ENCODE measurements around the gene ZNF286A. TPM values are rescaled to one million over a fixed set of nuclear protein-coding genes. Genes with fewer than 3 reads are reported as not detected.
"Not testable (repeated sequence)": the region's sequence is repeated elsewhere in the genome, so short reads cannot be mapped to it uniquely, and the experiment has no call there.

The ZNF286A gene
- total RNA-seq, 2 experiments from 2014 or later: 18.1 to 20.0 TPM

GRCh38 chr17:15716601-15717563, 17.3 kb downstream of the ZNF286A start:
- H3K4me3 Mint-ChIP-seq, H3K4me1 Mint-ChIP-seq, CTCF ChIA-PET, POLR2A ChIA-PET, H3K27me3 Mint-ChIP-seq, H3K27ac Mint-ChIP-seq, DNase-seq: not testable (repeated sequence)
- peaks cover 34% of the 10 kb centered on the region for H3K9me3 Mint-ChIP-seq
- peaks cover 31% of the 10 kb centered on the region for H3K36me3 Mint-ChIP-seq (ENCODE audit: low read depth)

- H3K36me3 Mint-ChIP-seq (ENCODE audit: low read depth); DNase-seq; H3K27ac Mint-ChIP-seq; H3K4me1 Mint-ChIP-seq; CTCF ChIA-PET; H3K27me3 Mint-ChIP-seq; POLR2A ChIA-PET; H3K9me3 Mint-ChIP-seq; H3K4me3 Mint-ChIP-seq: not testable (repeated sequence)
Measured at GRCh38 chr17:15730535-15730934, 31.0 kb downstream of the ZNF286A start.

GRCh38 chr17:15731900-15732299, 32.3 kb downstream of the ZNF286A start, which contains the start of gene TBC1D26:
TBC1D26 (plus strand) TSS chr17:15732283; CDS start chr17:15735349, 3,066 bp downstream.
- H3K9me3 Mint-ChIP-seq; H3K4me3 Mint-ChIP-seq; DNase-seq; CTCF ChIA-PET; H3K27ac Mint-ChIP-seq; POLR2A ChIA-PET; H3K27me3 Mint-ChIP-seq; H3K4me1 Mint-ChIP-seq; H3K36me3 Mint-ChIP-seq (ENCODE audit: low read depth): not testable (repeated sequence)

- H3K27me3 Mint-ChIP-seq, DNase-seq, H3K27ac Mint-ChIP-seq: not testable (repeated sequence)
Measured at GRCh38 chr17:15733174-15733789, 33.7 kb downstream of the ZNF286A start.

GRCh38 chr17:15736578-15736977, 37.0 kb downstream of the ZNF286A start:
- POLR2A ChIA-PET; H3K36me3 Mint-ChIP-seq (ENCODE audit: low read depth); H3K27me3 Mint-ChIP-seq; H3K4me1 Mint-ChIP-seq; H3K4me3 Mint-ChIP-seq; CTCF ChIA-PET; DNase-seq; H3K27ac Mint-ChIP-seq; H3K9me3 Mint-ChIP-seq: not testable (repeated sequence)

More at GRCh38 chr17:15733174-15733789, 33.7 kb downstream of the ZNF286A start:
- H3K9me3 Mint-ChIP-seq; POLR2A ChIA-PET; CTCF ChIA-PET; H3K36me3 Mint-ChIP-seq (ENCODE audit: low read depth); H3K4me3 Mint-ChIP-seq; H3K4me1 Mint-ChIP-seq: not testable (repeated sequence)

GRCh38 chr17:15738066-15738465, 38.5 kb downstream of the ZNF286A start:
- H3K4me1 Mint-ChIP-seq: no peaks in the 10 kb centered on the region
- H3K9me3 Mint-ChIP-seq: no peaks in the 10 kb centered on the region
- H3K27ac Mint-ChIP-seq: no peak overlapping the region
- ChIA-PET POLR2A (no interaction called here), CTCF (no interaction called here)
- DNase-seq: no peak
- H3K36me3 Mint-ChIP-seq (ENCODE audit: low read depth): no peaks in the 10 kb centered on the region
- peaks cover 2% of the 10 kb centered on the region for H3K27me3 Mint-ChIP-seq
- H3K4me3 Mint-ChIP-seq: no peak overlapping the region

- H3K9me3 Mint-ChIP-seq; H3K27ac Mint-ChIP-seq; H3K36me3 Mint-ChIP-seq (ENCODE audit: low read depth); DNase-seq; CTCF ChIA-PET; POLR2A ChIA-PET; H3K4me3 Mint-ChIP-seq; H3K4me1 Mint-ChIP-seq; H3K27me3 Mint-ChIP-seq: not testable (repeated sequence)
Measured at GRCh38 chr17:15739259-15739658, 39.7 kb downstream of the ZNF286A start.

- DNase-seq; CTCF ChIA-PET; H3K36me3 Mint-ChIP-seq (ENCODE audit: low read depth); H3K4me3 Mint-ChIP-seq; H3K27me3 Mint-ChIP-seq; POLR2A ChIA-PET; H3K4me1 Mint-ChIP-seq; H3K27ac Mint-ChIP-seq; H3K9me3 Mint-ChIP-seq: not testable (repeated sequence)
Measured at GRCh38 chr17:15740041-15740440, 40.5 kb downstream of the ZNF286A start.

- ChIA-PET CTCF (no interaction called here), POLR2A (no interaction called here)
- Mint-ChIP-seq H3K27me3 (peaks cover 5% of the 10 kb centered on the region), H3K27ac (no peak overlapping the region), H3K9me3 (no peaks in the 10 kb centered on the region), H3K4me3 (no peak overlapping the region), H3K4me1 (no peaks in the 10 kb centered on the region), H3K36me3 (ENCODE audit: low read depth) (no peaks in the 10 kb centered on the region)
- no peak for DNase-seq
Measured at GRCh38 chr17:15740570-15741120, 41.1 kb downstream of the ZNF286A start.

- no peak overlapping the region for H3K27ac Mint-ChIP-seq
- no peaks in the 10 kb centered on the region for H3K36me3 Mint-ChIP-seq (ENCODE audit: low read depth)
- H3K9me3 Mint-ChIP-seq: no peaks in the 10 kb centered on the region
- H3K27me3 Mint-ChIP-seq: peaks cover 8% of the 10 kb centered on the region
- ChIA-PET POLR2A (no interaction called here), CTCF (no interaction called here)
- no peaks in the 10 kb centered on the region for H3K4me1 Mint-ChIP-seq
- no peak overlapping the region for H3K4me3 Mint-ChIP-seq
- no peak for DNase-seq
Measured at GRCh38 chr17:15741624-15742023, 42.1 kb downstream of the ZNF286A start.

GRCh38 chr17:15742051-15742795, 42.7 kb downstream of the ZNF286A start:
- no peaks in the 10 kb centered on the region for H3K4me1 Mint-ChIP-seq
- H3K36me3 Mint-ChIP-seq (ENCODE audit: low read depth): no peaks in the 10 kb centered on the region
- no peak overlapping the region for H3K27ac Mint-ChIP-seq
- peaks cover 11% of the 10 kb centered on the region for H3K27me3 Mint-ChIP-seq
- no peak for DNase-seq
- ChIA-PET CTCF (no interaction called here), POLR2A (no interaction called here)
- H3K9me3 Mint-ChIP-seq: no peaks in the 10 kb centered on the region
- H3K4me3 Mint-ChIP-seq: no peak overlapping the region

GRCh38 chr17:15742921-15743320, 43.4 kb downstream of the ZNF286A start:
- ChIA-PET POLR2A (no interaction called here), CTCF (no interaction called here)
- DNase-seq: no peak
- Mint-ChIP-seq H3K4me1 (no peaks in the 10 kb centered on the region), H3K27me3 (peaks cover 11% of the 10 kb centered on the region), H3K36me3 (ENCODE audit: low read depth) (no peaks in the 10 kb centered on the region), H3K27ac (no peak overlapping the region), H3K9me3 (no peaks in the 10 kb centered on the region), H3K4me3 (no peak overlapping the region)

- POLR2A ChIA-PET: no interaction called here
- DNase-seq: no peak
- H3K36me3 Mint-ChIP-seq (ENCODE audit: low read depth): no peaks in the 10 kb centered on the region
- H3K9me3 Mint-ChIP-seq: no peaks in the 10 kb centered on the region
- no peak overlapping the region for H3K4me3 Mint-ChIP-seq
- CTCF ChIA-PET: no interaction called here
- H3K27me3 Mint-ChIP-seq: peaks cover 13% of the 10 kb centered on the region
- no peaks in the 10 kb centered on the region for H3K4me1 Mint-ChIP-seq
- H3K27ac Mint-ChIP-seq: no peak overlapping the region
Measured at GRCh38 chr17:15744074-15744676, 44.6 kb downstream of the ZNF286A start.
